ENCODE data around the gene LRRC31. TPM values are rescaled to one million over a fixed set of nuclear protein-coding genes. Genes with fewer than 3 reads are reported as not detected.
A peak's percentile ranks its signal among the peaks of the same experiment; 100 is the strongest.

The LRRC31 gene
- total and polyA plus RNA-seq, 12 donors = not detected

- ATAC-seq (peak in 3 of 8 donors; percentile 37 to 49 (median 45)), DNase-seq (no peak)
- H3K4me1 ChIP-seq = no peaks in the 10 kb centered on the region
- intact Hi-C loops (cut with DNase I) = no loop called here
- H3K27ac ChIP-seq = no peak overlapping the region
- H3K4me3 ChIP-seq = no peak overlapping the region
- no peaks in the 10 kb centered on the region for H3K27me3 ChIP-seq
- TF ChIP-seq CTCF (IDR thresholded peaks at IDR 0.05) = no peak
- no peaks in the 10 kb centered on the region for H3K9me3 ChIP-seq
- 87 to 100% methylated on average over 1 of the region's 1 CpG for WGBS, 2 donors
- peaks cover 0 to 70% (median 11%) of the 10 kb centered on the region in 9 donors for H3K36me3 ChIP-seq
Measured at GRCh38 chr3:169792359-169792758, 77.4 kb downstream of the LRRC31 start.

- 89 to 90% methylated on average over 4 of the region's 4 CpGs for WGBS, 2 donors
- H3K36me3 ChIP-seq = peaks cover 0 to 71% (median 22%) of the 10 kb centered on the region in 9 donors
- ATAC-seq = no peak
- no peaks in the 10 kb centered on the region for H3K27me3 ChIP-seq
- DNase-seq = no peak
- no peaks in the 10 kb centered on the region for H3K9me3 ChIP-seq
- H3K27ac ChIP-seq = no peak overlapping the region
- H3K4me1 ChIP-seq = no peaks in the 10 kb centered on the region
- H3K4me3 ChIP-seq = no peak overlapping the region
- no peak for TF ChIP-seq CTCF (IDR thresholded peaks at IDR 0.05)
- intact Hi-C loops (cut with DNase I) = no loop called here
Measured at GRCh38 chr3:169790687-169791429, 78.9 kb downstream of the LRRC31 start.

GRCh38 chr3:169790219-169790618, 79.5 kb downstream of the LRRC31 start:
- no peaks in the 10 kb centered on the region for H3K9me3 ChIP-seq
- DNase-seq (no peak), ATAC-seq (no peak)
- no peak overlapping the region for H3K4me3 ChIP-seq
- H3K4me1 ChIP-seq = no peaks in the 10 kb centered on the region
- no peaks in the 10 kb centered on the region for H3K27me3 ChIP-seq
- H3K36me3 ChIP-seq = peaks cover 0 to 77% (median 27%) of the 10 kb centered on the region in 9 donors
- intact Hi-C loops (cut with DNase I) = no loop called here
- no peak overlapping the region for H3K27ac ChIP-seq
- TF ChIP-seq CTCF (IDR thresholded peaks at IDR 0.05) = no peak

Other genes with a start within 250 kb of the LRRC31 start
- 10 to 100 TPM; 13.1 to 27.7 (median 17.7) TPM for gene MECOM, start 206.2 kb downstream of the LRRC31 start, total RNA-seq
- 10 to 100 TPM in 1 of 2 donors, 1 to 10 TPM in 1; 7.0 to 11.0 TPM for gene MECOM, start 206.2 kb downstream of the LRRC31 start, polyA plus RNA-seq
- gene TERC, start 104.9 kb downstream of the LRRC31 start, total RNA-seq = 1 to 10 TPM in 6 of 10 donors, under 1 TPM in 1, not detected in 3; 0.81 to 5.1 (median 2.8) TPM
- gene TERC, start 104.9 kb downstream of the LRRC31 start, polyA plus RNA-seq = under 1 TPM in 1 of 2 donors, not detected in 1; 0.20 TPM
- gene ACTRT3, start 100.4 kb downstream of the LRRC31 start, total RNA-seq = 1 to 10 TPM in 1 of 10 donors, under 1 TPM in 9; 0.30 to 1.1 (median 0.50) TPM
- gene ACTRT3, start 100.4 kb downstream of the LRRC31 start, polyA plus RNA-seq = under 1 TPM; 0.15 to 0.52 TPM
- 10 to 100 TPM; 10.1 to 13.6 (median 12.0) TPM for gene MYNN, start 96.5 kb downstream of the LRRC31 start, total RNA-seq
- gene MYNN, start 96.5 kb downstream of the LRRC31 start, polyA plus RNA-seq = 1 to 10 TPM; 5.9 to 6.7 TPM
- gene LRRIQ4, start 57.1 kb downstream of the LRRC31 start, total RNA-seq = under 1 TPM in 2 of 10 donors, not detected in 8; 0.14 to 0.24 TPM
- not detected for gene LRRIQ4, start 57.1 kb downstream of the LRRC31 start, polyA plus RNA-seq
- gene LRRC34, start 57.0 kb downstream of the LRRC31 start, total RNA-seq = 1 to 10 TPM in 8 of 10 donors, under 1 TPM in 2; 0.66 to 3.1 (median 1.6) TPM
- 1 to 10 TPM in 1 of 2 donors, under 1 TPM in 1; 0.80 to 4.4 TPM for gene LRRC34, start 57.0 kb downstream of the LRRC31 start, polyA plus RNA-seq
- under 1 TPM in 1 of 10 donors, not detected in 9; 0.17 TPM for gene SAMD7, start 41.6 kb upstream of the LRRC31 start, total RNA-seq
- gene SAMD7, start 41.6 kb upstream of the LRRC31 start, polyA plus RNA-seq = not detected
- 100 to 1,000 TPM in 1 of 10 donors, 10 to 100 TPM in 9; 73.2 to 108 (median 77.7) TPM for gene SEC62, start 96.9 kb upstream of the LRRC31 start, total RNA-seq
- gene SEC62, start 96.9 kb upstream of the LRRC31 start, polyA plus RNA-seq = 100 to 1,000 TPM in 1 of 2 donors, 10 to 100 TPM in 1; 34.1 to 165 TPM
- gene GPR160, start 168.1 kb upstream of the LRRC31 start, total RNA-seq = 1 to 10 TPM in 3 of 10 donors, under 1 TPM in 7; 0.22 to 1.9 (median 0.79) TPM
- 1 to 10 TPM; 1.0 to 1.2 TPM for gene GPR160, start 168.1 kb upstream of the LRRC31 start, polyA plus RNA-seq